ENCODE results near the gene TMEM163.
"Not testable (repeated sequence)": the region's sequence is repeated elsewhere in the genome, so short reads cannot be mapped to it uniquely, and the experiment has no call there.

TMEM163 gene

GRCh38 chr2:134663451-134664450, 55.0 kb downstream of the TMEM163 start:
- DNase-seq (ENCODE audit: low read depth in 1 of 2, low spot score in 1 of 2), result no peak
- in situ Hi-C loops (cut with HindIII; ENCODE audit: low pct_unique_long_range_greater_than_20kb, low sequenced_read_pairs), result no loop called here
- no peak for TF ChIP-seq JUND (IDR thresholded peaks at IDR 0.05; ENCODE audit: low read depth)

- no peak for TF ChIP-seq JUND (IDR thresholded peaks at IDR 0.05; ENCODE audit: low read depth)
- in situ Hi-C loops (cut with HindIII; ENCODE audit: low pct_unique_long_range_greater_than_20kb, low sequenced_read_pairs), result no loop called here
Observed at GRCh38 chr2:134662751-134663150, 56.0 kb downstream of the TMEM163 start.

GRCh38 chr2:134660626-134661402, 58.0 kb downstream of the TMEM163 start:
- no peak for TF ChIP-seq JUND (IDR thresholded peaks at IDR 0.05; ENCODE audit: low read depth)
- in situ Hi-C loops (cut with HindIII; ENCODE audit: low pct_unique_long_range_greater_than_20kb, low sequenced_read_pairs), result no loop called here
- DNase-seq (ENCODE audit: low read depth in 1 of 2, low spot score in 1 of 2), result no peak

More at GRCh38 chr2:134662751-134663150, 56.0 kb downstream of the TMEM163 start:
- no peak for DNase-seq (ENCODE audit: low read depth in 1 of 2, low spot score in 1 of 2)

GRCh38 chr2:134659724-134660123, 59.1 kb downstream of the TMEM163 start:
- no peak for TF ChIP-seq JUND (IDR thresholded peaks at IDR 0.05; ENCODE audit: low read depth)
- in situ Hi-C loops (cut with HindIII; ENCODE audit: low pct_unique_long_range_greater_than_20kb, low sequenced_read_pairs), result no loop called here

GRCh38 chr2:134657650-134658250, 61.0 kb downstream of the TMEM163 start:
- no peak for TF ChIP-seq JUND (IDR thresholded peaks at IDR 0.05; ENCODE audit: low read depth)

More at GRCh38 chr2:134659724-134660123, 59.1 kb downstream of the TMEM163 start:
- no peak for DNase-seq (ENCODE audit: low read depth in 1 of 2, low spot score in 1 of 2)

GRCh38 chr2:134656391-134656790, 62.4 kb downstream of the TMEM163 start:
- DNase-seq (ENCODE audit: low read depth in 1 of 2, low spot score in 1 of 2), result peak in 1 of 2 experiments; percentile 37
- in situ Hi-C loops (cut with HindIII; ENCODE audit: low pct_unique_long_range_greater_than_20kb, low sequenced_read_pairs), result not testable (repeated sequence)

More at GRCh38 chr2:134657650-134658250, 61.0 kb downstream of the TMEM163 start:
- DNase-seq (ENCODE audit: low read depth in 1 of 2, low spot score in 1 of 2), result peak in 1 of 2 experiments; percentile 26
- in situ Hi-C loops (cut with HindIII; ENCODE audit: low pct_unique_long_range_greater_than_20kb, low sequenced_read_pairs), result no loop called here

GRCh38 chr2:134648586-134648985, 70.2 kb downstream of the TMEM163 start:
- in situ Hi-C loops (cut with HindIII; ENCODE audit: low pct_unique_long_range_greater_than_20kb, low sequenced_read_pairs), result no loop called here
- TF ChIP-seq JUND (IDR thresholded peaks at IDR 0.05; ENCODE audit: low read depth), result no peak
- DNase-seq (ENCODE audit: low read depth in 1 of 2, low spot score in 1 of 2), result no peak

- DNase-seq (ENCODE audit: low read depth in 1 of 2, low spot score in 1 of 2), result no peak
- TF ChIP-seq JUND (IDR thresholded peaks at IDR 0.05; ENCODE audit: low read depth), result no peak
- in situ Hi-C loops (cut with HindIII; ENCODE audit: low pct_unique_long_range_greater_than_20kb, low sequenced_read_pairs), result no loop called here
Observed at GRCh38 chr2:134647607-134648256, 71.1 kb downstream of the TMEM163 start.

GRCh38 chr2:134642938-134643337, 75.9 kb downstream of the TMEM163 start:
- no peak for DNase-seq (ENCODE audit: low read depth in 1 of 2, low spot score in 1 of 2)
- in situ Hi-C loops (cut with HindIII; ENCODE audit: low pct_unique_long_range_greater_than_20kb, low sequenced_read_pairs), result no loop called here
- no peak for TF ChIP-seq JUND (IDR thresholded peaks at IDR 0.05; ENCODE audit: low read depth)

- no peak for DNase-seq (ENCODE audit: low read depth in 1 of 2, low spot score in 1 of 2)
- in situ Hi-C loops (cut with HindIII; ENCODE audit: low pct_unique_long_range_greater_than_20kb, low sequenced_read_pairs), result no loop called here
- no peak for TF ChIP-seq JUND (IDR thresholded peaks at IDR 0.05; ENCODE audit: low read depth)
Observed at GRCh38 chr2:134640494-134640893, 78.3 kb downstream of the TMEM163 start.

GRCh38 chr2:134639265-134639664, 79.5 kb downstream of the TMEM163 start:
- DNase-seq (ENCODE audit: low read depth in 1 of 2, low spot score in 1 of 2), result no peak
- no peak for TF ChIP-seq JUND (IDR thresholded peaks at IDR 0.05; ENCODE audit: low read depth)
- in situ Hi-C loops (cut with HindIII; ENCODE audit: low pct_unique_long_range_greater_than_20kb, low sequenced_read_pairs), result no loop called here

GRCh38 chr2:134636714-134637113, 82.1 kb downstream of the TMEM163 start:
- TF ChIP-seq JUND (IDR thresholded peaks at IDR 0.05; ENCODE audit: low read depth), result no peak
- DNase-seq (ENCODE audit: low read depth in 1 of 2, low spot score in 1 of 2), result no peak
- in situ Hi-C loops (cut with HindIII; ENCODE audit: low pct_unique_long_range_greater_than_20kb, low sequenced_read_pairs), result no loop called here

All from T47D (cell line).